NCI-H146 treated with DMSO at 0.1 percent for 48 hours (cell line): ENCODE data around the gene RIPOR3.

Source experiments
- DNase-seq: peaks from one replicate; lab custom pipeline; 2025; ENCODE audit not compliant: unreplicated experiment; lab: John Stamatoyannopoulos, UW

The RIPOR3 gene

GRCh38 chr20:50594231-50594590 lies 97.1 kb downstream of the RIPOR3 start:
- no peak for DNase-seq

- DNase-seq, result no peak
These were observed 98.4 kb downstream of the RIPOR3 start for GRCh38 chr20:50593005-50593335.

- no peak for DNase-seq
These were observed 98.9 kb downstream of the RIPOR3 start for GRCh38 chr20:50592282-50593004.

DNA sequence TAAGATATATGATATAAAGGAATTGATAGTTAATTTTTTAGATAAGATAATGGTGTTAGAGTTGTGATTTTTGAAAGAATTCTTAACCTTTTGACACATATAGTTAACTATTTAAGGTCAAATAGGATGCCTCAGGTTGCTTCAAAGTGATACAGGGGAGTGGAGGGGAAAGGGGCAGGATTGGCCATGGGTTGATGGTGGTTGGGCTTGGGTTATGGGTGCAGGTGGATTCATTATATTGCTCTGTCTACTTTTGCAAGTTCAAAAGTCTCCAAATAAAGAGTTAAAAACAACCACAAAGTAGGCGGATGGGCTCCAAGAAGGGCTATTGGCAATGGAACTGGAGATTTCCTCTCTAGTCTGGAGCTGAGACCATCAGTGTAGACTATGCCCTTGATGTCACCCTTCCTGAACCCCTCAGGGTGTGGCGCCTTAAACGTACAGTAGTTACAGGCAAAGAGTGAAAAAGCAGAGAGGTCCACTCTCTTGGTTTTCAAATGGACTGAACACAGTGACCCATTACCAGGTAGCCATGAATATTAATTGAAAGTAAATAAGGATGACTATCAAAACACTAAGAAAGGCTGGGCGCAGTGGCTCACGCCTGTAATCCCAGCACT lies 100.0 kb downstream of the RIPOR3 start:
- DNase-seq, result no peak

GRCh38 chr20:50590348-50590664 lies 101.0 kb downstream of the RIPOR3 start:
- no peak for DNase-seq

DNA sequence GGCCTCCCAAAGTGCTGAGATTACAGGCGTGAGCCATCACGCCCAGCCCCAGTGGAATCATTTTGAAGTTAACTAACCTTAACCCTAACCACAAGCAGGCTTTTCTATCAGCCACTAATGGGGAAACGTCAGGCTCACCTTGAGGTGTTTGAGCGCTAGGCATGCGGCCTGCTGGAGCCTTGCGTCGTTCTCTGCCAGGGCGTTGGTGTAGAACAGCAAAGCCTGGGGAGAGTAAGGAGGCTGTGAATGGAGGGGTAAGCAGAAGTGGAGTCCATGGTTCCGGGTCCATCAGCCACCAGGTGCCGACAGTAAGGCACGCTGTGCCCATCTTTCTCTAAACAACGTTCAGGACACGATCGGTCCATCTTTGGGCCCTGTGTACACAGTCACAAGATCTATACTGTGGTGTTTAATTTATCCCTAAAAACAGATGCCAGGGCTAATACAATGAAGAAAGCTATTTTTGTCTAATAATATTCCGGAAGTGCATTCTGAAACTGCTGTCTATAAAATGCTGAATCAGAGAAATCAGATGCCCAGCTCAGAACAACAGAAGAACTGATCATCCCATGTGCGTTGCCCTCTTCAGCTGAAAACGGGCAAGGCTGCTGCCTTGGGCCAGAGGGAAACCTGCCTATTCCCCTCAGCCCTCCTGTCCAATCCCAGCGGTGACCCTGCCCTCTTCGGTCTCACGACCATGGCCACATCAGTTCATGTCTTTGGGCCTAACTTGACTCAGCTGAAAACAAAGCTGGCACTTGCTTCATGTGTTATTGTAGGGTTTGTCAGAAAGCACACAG lies 101.6 kb downstream of the RIPOR3 start:
- DNase-seq, result no peak

DNA sequence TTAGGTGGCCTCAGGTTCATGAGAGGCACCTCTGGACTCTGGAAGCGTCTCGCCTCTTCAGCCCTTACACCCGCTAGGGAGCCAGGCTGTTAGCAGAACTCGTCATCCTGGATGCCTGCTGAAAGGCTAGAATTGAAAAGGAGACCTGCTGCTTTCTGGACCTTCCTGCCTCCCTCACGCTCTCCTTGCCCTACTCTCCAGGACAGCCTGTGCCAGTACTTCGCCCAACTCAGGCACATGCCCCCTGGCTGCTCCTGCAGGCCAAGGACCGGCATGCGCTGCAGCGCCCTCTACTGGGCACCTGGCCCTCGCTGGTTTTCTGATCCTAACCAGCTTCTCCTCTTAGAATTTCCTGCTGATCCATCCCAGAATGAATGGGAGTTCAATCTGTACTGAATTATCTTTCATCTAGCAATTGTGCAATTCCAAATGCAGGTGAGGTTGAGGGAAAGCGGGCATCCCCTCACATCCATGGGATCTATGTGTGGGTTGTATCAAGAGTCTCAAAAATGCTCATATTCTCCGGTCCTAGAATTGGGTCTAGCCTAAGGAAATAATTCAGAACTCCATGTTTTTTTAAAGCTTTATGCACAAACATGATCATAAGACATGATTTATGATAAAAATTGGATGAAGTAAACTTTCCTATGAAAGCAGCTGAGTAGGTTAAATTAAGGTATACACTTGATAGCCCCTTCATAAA lies 103.2 kb downstream of the RIPOR3 start:
- DNase-seq, result peak; percentile 9

GRCh38 chr20:50587291-50587961 lies 103.9 kb downstream of the RIPOR3 start:
- no peak for DNase-seq

DNA sequence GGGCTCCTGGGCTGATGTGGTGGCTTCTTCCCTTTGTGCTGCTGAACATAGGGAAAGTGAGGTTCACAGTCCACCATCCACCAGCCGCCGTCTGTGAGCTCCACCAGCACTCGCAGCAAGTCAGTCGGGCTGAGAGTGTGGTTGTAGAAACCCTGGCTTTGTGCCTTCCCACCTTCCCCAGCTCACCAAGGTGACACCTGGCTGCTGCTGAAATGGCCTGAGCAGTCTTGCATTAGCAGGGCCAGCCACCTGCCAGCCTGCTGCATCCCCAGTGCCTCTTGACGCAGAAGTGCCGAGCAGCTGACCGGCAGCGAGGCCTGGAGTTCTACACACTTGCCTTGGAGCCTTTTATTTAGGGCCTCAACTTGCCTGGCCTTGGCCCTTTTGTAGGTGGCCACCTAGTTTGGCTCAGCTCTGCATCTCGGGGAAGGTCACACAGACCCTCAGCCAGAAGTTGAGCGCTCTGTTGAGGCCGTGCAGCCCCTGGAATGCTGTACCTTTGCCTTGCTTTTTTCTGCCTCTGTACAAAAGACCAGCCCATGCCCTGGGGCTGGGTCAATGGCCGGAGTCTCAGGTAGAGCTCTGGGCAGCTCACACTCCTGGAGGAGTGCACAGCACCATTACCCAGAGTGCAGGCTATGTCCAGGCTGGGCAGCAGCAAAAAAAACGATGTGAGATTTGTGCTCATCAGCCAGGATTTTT lies 104.7 kb downstream of the RIPOR3 start:
- DNase-seq, result no peak

DNA sequence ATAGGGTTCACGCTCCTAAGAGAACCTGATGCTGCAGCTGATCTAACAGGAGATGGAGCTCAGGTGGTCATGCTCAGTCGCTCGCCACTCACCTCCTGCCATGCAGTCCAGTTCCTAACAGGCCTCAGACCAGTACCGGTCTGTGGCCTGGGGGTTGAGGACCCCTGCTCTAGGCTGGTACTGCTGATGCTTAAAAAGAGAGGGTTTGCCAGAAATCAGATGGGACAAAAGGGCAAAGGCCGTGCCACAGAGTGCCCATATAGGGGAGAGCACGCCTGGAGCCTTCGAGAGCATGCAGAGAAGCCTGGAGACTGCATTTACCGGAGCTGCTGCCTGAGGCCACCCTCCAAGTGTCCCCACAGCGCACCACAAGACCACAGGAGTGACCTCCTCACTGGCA lies 105.7 kb downstream of the RIPOR3 start:
- no peak for DNase-seq

DNA sequence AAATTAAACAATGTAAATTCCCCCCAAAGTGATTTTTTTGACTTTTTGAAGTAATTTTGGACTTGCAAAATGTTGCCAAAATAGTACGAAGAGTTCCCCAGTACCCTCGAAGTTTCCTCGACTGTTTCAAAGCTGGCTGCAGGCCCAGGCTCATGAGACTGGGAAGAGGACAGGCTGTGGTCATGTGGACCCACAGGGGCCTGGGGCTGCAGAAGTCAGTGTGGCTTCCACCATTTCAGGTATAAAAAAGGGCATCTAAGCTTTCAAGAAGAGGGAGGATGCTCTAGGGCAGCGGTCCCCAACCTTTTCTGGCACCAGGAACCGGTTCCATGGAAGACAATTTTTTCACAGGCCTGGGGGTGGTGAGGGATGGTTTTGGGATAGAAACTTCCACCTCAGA lies 106.1 kb downstream of the RIPOR3 start:
- no peak for DNase-seq

GRCh38 chr20:50584687-50585086 lies 106.7 kb downstream of the RIPOR3 start:
- no peak for DNase-seq

DNA sequence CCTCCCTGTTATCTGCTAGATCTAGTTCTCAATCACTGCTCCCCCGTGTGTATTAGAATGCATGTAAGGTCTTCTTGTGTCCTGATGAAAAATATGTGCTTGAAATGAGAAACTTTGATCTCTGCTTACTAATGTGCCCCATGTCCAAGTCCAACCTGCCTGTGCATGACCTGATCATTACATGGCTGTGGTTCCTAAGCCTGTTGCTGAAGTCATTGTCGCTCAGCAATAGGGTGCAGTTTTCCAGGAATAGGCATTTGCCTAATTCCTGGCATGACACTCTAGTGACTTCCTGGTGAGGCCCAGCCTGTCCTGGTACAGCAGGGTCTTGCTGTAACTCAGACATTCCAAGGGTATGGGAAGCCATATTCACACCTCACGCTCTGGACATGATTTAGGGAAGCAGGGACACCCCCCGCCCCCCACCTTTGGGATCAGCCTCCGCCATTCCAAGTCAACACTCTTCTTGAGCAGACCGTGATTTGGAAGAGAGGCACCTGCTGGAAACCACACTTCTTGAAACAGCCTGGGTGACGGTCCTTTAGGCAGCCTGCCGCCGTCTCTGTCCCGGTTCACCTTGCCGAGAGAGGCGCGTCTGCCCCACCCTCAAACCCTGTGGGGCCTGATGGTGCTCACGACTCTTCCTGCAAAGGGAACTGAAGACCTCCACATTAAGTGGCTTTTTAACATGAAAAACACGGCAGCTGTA lies 107.7 kb downstream of the RIPOR3 start:
- DNase-seq, result no peak

DNA sequence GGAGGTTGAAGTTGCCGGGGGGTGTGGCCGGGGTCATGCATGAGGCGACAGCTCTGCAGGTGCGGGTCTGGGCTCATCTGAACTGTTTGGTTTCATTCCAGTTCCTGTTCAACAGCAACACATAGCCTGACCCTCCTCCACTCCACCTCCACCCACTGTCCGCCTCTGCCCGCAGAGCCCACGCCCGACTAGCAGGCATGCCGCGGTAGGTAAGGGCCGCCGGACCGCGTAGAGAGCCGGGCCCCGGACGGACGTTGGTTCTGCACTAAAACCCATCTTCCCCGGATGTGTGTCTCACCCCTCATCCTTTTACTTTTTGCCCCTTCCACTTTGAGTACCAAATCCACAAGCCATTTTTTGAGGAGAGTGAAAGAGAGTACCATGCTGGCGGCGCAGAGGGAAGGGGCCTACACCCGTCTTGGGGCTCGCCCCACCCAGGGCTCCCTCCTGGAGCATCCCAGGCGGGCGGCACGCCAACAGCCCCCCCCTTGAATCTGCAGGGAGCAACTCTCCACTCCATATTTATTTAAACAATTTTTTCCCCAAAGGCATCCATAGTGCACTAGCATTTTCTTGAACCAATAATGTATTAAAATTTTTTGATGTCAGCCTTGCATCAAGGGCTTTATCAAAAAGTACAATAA lies 108.6 kb downstream of the RIPOR3 start:
- no peak for DNase-seq

- no peak for DNase-seq
These were observed 109.2 kb downstream of the RIPOR3 start for GRCh38 chr20:50582092-50582491.

DNA sequence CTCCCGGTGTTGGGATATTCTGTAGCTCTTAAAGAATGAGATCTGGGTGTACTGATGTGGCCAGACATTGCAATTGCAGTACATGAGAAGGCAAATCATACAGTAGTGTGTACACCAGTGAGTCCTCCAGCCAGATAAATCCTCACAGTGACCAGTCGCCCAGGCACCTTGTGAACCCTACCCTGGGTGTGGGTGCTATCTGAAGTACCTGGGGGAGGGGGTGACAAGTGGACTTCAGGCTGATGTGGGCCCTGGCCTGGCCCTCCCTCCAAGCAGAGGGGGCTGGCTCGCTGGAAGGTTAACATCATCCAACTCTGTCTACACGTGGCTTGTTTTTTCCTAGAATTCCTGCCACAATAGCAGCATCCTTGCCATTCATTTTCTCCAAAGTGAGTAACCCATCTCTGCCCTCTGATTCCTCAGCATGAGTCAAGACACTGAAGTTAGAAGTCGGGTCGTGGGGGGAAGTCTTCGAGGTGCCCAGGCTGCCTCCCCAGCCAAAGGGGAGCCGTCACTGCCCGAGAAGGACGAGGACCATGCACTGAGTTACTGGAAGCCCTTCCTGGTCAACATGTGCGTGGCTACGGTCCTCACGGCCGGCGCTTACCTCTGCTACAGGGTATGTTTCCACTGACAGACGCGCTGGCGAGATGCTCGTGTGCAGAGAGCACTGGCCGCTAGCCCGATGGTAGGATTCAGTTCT lies 110.3 kb downstream of the RIPOR3 start:
- DNase-seq, result no peak

GRCh38 chr20:50580016-50580747 lies 111.2 kb downstream of the RIPOR3 start:
- no peak for DNase-seq

- DNase-seq, result no peak
These were observed 111.8 kb downstream of the RIPOR3 start for GRCh38 chr20:50579511-50579910.
